ENCODE measurements around the gene HOXC6.

Gene HOXC6

GRCh38 chr12:53981634-53982565 is 46.3 kb upstream of the HOXC6 start:
- TF ChIP-seq CTCF (IDR thresholded peaks at IDR 0.05; ENCODE audit: low read depth, low read length, missing control alignments), result no peak
- Histone ChIP-seq H3K36me3 (replicated peaks) (no peaks in the 10 kb centered on the region), H3K27ac (no peak overlapping the region), H3K27me3 (replicated peaks) (peaks cover 90% of the 10 kb centered on the region), H3K4me3 (ENCODE audit: low read depth, low read length) (no peak overlapping the region)
- in situ Hi-C loops (cut with HindIII; ENCODE audit: low pct_ligation_motif_present, low sequenced_read_pairs), result no loop called here
- no peak for DNase-seq

DNA sequence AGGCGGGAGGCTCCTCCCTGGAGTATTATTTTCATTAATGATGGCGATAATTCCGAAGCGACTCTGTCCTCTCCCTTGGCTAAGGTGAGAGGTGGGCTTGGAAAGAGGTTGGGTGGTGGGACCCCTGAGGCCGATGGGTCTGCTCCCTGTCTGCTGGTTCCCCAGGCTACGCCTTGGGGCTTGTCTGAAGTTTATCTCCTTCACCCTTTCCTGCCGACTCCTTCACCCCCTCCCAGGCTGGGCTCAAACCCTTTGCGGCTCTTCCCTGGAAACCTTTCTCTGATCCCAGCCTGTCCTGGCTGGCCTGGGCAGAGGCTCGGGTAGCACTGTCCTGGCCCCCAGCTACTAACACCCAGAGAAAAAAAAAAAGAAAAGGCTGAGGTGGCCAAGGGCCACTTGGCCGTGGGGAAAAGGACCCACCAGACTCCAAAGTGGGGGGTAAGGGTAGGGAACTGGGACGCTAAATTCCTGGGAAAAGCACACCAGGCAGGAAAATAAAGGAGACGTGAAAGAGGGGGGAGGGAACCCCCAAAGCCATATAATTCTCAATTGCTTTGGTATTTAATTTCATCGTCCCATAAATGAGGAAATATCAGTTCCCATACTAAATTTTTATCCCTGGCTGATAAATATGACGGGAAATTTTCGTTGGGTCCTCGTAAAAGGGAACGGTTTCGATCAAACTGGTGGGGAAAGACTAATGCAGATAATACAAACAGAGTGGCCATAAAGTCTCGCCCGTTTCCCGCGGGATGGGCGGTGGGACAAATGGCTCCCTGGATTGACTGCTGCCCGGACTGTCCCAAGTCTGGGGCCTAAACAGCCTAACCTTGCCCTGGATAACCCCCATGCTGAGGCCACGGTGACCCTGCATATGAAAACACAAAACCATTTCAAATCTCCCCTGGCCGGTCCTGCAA is 45.3 kb upstream of the HOXC6 start:
- H3K27ac ChIP-seq, result no peak overlapping the region
- in situ Hi-C loops (cut with HindIII; ENCODE audit: low pct_ligation_motif_present, low sequenced_read_pairs), result no loop called here
- H3K27me3 ChIP-seq (replicated peaks), result peaks cover 90% of the 10 kb centered on the region
- no peak for DNase-seq
- TF ChIP-seq CTCF (IDR thresholded peaks at IDR 0.05; ENCODE audit: low read depth, low read length, missing control alignments), result no peak
- H3K4me3 ChIP-seq (ENCODE audit: low read depth, low read length), result no peak overlapping the region
- H3K36me3 ChIP-seq (replicated peaks), result no peaks in the 10 kb centered on the region

DNA sequence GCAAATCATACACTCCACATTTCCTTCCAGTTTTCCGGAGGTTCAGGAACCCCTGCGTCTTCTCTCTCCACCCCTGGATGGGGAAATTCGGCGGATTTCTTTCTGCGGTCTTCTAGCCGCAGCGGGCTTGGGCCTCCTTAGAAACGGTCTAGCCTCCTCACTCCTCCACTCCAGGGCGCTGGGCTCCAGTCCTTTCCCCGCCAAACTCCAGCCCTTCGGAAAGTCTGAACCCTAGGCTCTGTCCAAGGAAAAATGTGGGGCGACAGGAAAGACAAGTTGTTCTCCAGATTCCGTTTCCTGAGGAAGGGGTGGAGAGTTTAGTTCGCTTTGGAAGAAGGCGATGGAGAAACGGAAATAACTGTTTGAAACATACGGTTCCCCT is 44.7 kb upstream of the HOXC6 start:
- in situ Hi-C loops (cut with HindIII; ENCODE audit: low pct_ligation_motif_present, low sequenced_read_pairs), result no loop called here
- Histone ChIP-seq H3K27ac (no peak overlapping the region), H3K27me3 (replicated peaks) (peaks cover 93% of the 10 kb centered on the region), H3K4me3 (ENCODE audit: low read depth, low read length) (no peak overlapping the region), H3K36me3 (replicated peaks) (no peaks in the 10 kb centered on the region)
- no peak for DNase-seq
- TF ChIP-seq CTCF (IDR thresholded peaks at IDR 0.05; ENCODE audit: low read depth, low read length, missing control alignments), result no peak

DNA sequence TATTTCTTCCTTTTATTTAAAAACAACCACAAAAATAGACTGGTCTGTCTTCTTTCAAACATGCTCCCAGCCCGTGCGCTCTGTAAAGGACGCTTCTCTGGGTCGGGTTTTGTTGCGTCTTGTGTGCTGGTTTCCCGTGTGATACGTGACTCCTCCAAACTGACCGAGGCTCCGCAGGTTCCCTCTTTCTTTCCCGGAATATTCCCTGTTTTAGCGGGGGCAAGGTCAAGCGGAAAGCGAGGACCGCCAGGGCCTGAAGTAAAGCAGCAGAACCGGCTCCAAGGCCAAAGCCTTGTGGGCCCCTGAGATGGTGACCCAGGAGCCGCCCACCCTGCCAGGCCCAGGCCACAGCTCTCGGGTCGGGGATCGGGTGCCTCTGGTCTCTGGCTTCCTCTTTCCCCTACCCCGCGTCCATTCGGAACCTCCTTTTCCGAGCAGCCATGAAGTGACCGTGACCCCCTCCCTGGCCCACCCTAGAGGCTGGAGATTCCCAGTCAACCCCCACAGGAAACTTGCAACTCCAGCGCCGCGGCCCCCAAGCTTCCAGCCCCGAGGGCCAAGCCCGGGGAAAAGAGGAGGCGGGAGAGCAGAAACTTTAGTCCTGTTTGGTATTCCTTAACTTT is 44.2 kb upstream of the HOXC6 start:
- H3K27ac ChIP-seq, result no peak overlapping the region
- in situ Hi-C loops (cut with HindIII; ENCODE audit: low pct_ligation_motif_present, low sequenced_read_pairs), result no loop called here
- no peak overlapping the region for H3K4me3 ChIP-seq (ENCODE audit: low read depth, low read length)
- TF ChIP-seq CTCF (IDR thresholded peaks at IDR 0.05; ENCODE audit: low read depth, low read length, missing control alignments), result no peak
- no peak for DNase-seq
- no peaks in the 10 kb centered on the region for H3K36me3 ChIP-seq (replicated peaks)
- peaks cover 93% of the 10 kb centered on the region for H3K27me3 ChIP-seq (replicated peaks)

DNA sequence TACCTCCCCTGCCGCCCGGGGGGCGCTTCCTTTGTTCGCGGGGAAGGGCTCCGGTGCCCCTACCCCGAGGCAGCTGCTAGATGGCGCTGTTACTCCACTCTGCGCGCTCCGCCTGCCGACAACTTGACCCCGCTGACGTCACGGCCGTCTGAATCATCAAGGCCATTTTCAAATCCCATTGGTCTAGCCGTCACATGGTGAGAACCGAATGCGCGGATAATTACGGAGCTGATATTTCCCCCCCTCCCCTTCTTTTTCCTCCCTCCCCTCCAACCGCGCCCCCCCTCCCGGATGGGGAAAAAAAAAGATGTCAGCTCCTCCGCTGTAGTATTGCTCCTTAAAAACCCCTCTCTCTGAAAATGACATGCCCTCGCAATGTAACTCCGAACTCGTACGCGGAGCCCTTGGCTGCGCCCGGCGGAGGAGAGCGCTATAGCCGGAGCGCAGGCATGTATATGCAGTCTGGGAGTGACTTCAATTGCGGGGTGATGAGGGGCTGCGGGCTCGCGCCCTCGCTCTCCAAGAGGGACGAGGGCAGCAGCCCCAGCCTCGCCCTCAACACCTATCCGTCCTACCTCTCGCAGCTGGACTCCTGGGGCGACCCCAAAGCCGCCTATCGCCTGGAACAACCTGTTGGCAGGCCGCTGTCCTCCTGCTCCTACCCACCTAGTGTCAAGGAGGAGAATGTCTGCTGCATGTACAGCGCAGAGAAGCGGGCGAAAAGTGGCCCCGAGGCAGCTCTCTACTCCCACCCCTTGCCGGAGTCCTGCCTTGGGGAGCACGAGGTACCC is 43.1 kb upstream of the HOXC6 start, which contains the start of gene HOXC10:
HOXC10 (plus strand) TSS at position 246 of the 791 bp plus-strand sequence; CDS start at position 360, 114 bp downstream.
- H3K27me3 ChIP-seq (replicated peaks), result peaks cover 93% of the 10 kb centered on the region
- H3K36me3 ChIP-seq (replicated peaks), result no peaks in the 10 kb centered on the region
- no peak within 1 kb of the TSS for H3K27ac ChIP-seq

More for the DNA sequence above, 43.1 kb upstream of the HOXC6 start, which contains the start of gene HOXC10:
- in situ Hi-C loops (cut with HindIII; ENCODE audit: low pct_ligation_motif_present, low sequenced_read_pairs), result no loop called here
- peak; percentile 58 for TF ChIP-seq CTCF (IDR thresholded peaks at IDR 0.05; ENCODE audit: low read depth, low read length, missing control alignments)
- H3K4me3 ChIP-seq (ENCODE audit: low read depth, low read length), result no peak within 1 kb of the TSS
- peak; percentile 15 for DNase-seq

Data from brain microvascular endothelial cell (primary cell).